ENCODE measurements around the gene ZPR1.
"Not testable (repeated sequence)": the region's sequence is repeated elsewhere in the genome, so short reads cannot be mapped to it uniquely, and the experiment has no call there.

ZPR1 gene

DNA sequence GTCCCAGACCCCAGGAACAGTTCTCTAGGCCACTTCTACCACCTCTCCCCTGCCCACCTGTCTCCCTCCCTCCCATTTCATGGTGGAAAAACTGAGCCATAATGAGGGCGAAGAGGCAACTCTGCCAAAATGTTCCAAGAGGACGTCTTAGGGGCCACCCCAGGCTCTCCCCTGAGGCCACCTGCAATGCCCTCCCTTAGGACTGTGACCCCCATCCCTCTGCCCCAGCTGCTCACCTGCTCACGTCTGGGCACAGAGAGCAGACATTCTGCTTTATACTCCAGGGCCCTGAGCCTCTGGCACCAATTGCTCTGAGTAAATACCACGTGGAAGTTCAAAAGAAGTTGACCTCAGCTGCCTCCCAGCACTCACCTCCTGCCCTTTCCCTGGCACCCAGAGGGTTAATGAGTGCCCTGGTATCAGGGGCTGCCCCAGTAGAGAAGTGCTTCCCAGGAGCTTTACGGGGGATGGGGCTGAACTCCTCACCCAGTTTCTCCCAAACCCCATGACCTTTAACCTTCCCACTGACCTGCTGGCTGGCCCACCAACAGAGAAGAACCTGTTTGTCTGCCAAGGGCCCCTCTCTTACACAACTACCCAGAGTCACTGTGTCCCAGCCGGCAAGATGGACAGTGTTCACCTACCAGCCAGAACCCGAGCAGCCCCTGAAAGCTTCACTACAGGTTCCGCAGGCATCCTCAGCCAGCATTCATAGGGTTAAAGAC, 4.5 kb upstream of the ZPR1 start:
- no peak for DNase-seq (ENCODE audit: low spot score)

DNA sequence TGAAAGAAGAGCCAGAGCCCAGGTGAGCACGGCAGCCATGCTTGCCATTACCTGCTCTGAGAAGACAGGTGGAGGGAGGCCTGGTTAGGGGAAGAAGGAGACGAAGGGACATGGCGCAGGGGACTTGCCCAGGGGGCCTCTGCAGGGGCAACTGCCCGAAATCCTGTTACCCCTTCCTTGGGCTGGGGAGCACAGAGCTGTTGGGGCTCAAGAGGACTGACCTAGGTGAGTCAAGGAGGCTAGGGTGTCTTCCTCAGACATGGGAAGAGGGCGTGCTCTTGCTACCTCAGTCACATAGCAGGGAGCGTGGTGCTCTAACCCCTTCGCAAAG, 4.0 kb upstream of the ZPR1 start, which contains the start of gene APOA5:
Gene APOA5 (minus strand): TSS at position 67 of the 331 bp plus-strand sequence. CDS start 19 bp downstream, at position 48.
- DNase-seq (ENCODE audit: low spot score) = no peak

DNA sequence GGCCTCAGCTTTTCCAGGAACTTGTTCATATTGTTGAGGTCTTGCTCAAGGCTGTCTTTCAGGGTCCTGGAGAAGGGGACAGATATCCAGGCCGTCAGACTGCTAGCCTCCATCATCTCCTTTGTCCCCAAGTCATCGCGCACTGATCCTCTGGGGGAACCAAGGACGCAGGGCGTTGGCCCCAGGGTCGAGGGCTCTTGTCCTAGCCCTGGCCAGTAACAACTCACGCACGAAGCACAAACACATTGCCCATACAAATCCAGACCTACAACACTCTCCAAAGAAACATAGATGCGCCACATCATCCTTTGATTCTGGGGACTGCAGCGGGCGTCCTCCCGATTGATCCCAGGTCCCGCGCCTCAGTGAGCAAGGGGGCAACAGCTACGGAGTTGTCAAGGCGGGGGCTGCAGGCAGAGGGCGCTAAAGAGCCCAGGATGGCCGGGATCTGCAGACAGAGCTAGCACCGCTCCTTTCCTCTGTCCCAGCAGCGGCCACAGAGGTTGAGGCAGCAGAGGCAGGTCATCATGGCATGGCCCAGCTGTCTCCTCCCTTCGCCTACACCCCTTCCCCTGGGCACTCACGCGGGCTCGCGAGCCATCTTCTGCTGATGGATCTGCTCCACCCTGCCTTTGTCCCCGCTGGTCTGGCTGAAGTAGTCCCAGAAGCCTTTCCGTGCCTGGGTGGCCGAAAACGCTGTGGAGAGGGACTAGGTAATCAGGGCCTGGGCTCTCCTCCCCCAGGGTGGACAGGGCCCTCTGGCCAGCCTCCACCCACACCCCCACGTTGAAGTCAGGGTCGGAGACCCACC, 3.4 kb upstream of the ZPR1 start:
- peak; percentile 87 for DNase-seq (ENCODE audit: low spot score)

DNA sequence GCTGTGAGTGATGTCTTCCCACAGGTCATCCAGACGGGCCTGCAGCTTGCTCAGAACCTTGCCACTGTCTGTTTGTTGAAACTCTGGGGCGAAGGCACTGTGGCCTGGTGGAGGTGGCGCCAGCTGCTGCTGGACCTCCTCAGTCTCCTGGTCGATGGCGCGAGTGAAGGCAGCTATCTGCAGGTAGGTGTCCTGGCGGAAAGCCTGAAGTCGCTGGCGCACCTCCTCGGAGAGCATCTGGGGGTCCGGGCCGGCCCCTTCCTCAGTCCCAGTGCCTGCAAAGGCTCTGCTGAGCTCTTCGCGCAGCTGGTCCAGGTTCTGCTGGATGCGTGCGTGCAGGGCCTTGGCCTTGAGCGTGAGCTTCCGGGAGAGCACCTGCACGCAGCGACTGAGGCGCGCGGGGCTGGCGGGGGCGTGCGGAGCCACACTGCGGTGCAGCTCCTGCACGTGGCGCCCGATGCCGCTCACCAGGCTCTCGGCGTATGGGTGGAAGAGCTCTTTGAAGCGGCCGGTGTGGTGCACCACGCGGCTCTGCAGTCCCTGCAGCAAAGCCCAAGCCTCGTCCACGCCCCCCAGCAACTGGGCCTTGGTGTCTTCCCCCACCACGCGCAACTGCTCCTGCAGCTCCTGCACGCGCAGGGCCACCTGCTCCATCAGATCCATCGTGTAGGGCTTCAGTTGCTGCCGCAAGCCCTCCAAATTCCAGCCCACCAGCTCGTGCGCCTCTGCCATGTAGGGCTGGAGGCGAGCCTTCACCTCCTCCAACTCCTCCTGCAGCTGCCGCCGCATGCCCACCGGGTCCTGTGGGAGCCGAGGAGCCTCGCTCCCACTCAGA, 2.6 kb upstream of the ZPR1 start:
- DNase-seq (ENCODE audit: low spot score) = no peak

DNA sequence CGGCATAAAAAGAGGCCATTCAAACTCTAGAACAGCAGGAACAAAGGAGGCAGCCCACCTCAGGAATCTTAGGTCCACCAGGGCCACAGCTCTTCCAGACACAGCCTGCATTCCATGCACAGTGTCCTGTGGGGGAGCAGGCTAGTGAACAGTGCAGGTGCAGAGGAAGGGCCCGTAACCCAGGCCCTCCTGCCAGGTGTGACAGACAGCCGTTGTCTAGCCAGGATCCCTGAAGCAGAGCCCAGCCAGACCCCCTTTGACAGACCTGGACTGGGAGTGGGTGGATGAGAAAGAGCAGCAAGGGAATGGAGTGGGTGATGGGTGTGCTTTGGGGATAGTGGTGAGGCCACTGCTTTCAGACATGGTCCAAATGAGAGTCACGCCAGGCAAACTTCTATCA, 1.2 kb upstream of the ZPR1 start:
- DNase-seq (ENCODE audit: low spot score) = no peak

DNA sequence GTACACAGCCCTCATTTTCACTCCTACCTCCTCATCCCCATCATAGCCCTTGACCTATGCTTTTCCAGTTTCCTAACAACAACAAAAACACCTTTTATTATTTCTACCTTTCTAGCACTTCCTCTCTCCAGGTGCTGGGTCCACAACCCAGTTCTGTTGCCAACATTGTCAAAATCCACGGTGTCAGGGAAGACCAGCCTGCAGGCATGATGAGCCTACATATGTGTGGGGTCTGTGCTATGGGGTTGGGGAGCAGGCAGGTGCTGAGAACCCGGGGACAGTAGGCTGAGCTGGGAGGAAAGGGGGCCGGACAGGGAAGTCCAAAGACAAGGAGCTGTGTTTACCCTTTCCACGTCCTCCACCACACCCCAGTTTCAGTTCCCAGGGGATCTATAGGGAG, 711 bp upstream of the ZPR1 start:
- DNase-seq (ENCODE audit: low spot score) = no peak

DNA sequence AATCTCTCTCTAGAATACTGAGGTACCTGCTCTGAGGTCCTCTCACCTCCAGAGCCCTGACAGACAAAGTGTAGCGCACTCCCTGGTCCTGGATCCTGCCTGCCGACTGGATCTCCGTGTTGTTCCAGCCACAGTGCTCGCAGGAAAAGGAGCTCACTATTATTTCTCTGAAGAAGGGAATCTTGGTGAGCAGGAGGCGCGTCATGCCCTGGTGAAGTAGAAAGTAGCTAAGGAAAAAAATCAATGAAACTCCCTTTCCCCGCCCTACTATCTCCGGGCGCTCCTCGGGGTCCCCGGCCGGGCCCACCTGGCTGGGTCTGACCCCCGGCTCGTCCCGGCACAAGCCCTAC, 412 bp downstream of the ZPR1 start:
- no peak for DNase-seq (ENCODE audit: low spot score)

DNA sequence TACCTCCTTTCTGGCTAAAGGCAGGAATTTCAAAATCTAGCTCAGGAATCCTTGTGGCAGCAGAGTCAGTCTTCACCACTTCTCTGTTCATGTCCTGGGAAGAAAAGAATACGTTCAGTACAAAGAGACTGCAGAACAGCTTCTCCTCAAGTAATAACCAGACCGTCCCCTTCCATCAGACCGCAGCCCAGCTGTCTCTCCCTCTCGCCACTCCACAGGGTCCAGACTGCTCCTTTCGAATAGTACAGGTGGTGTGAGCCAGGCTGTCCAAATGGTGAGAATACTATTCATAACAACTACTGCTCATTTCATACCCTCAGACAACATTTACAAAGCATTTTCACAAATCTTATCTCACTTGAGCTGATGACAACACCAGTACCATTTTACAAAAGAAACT, 857 bp downstream of the ZPR1 start:
- no peak for DNase-seq (ENCODE audit: low spot score)

DNA sequence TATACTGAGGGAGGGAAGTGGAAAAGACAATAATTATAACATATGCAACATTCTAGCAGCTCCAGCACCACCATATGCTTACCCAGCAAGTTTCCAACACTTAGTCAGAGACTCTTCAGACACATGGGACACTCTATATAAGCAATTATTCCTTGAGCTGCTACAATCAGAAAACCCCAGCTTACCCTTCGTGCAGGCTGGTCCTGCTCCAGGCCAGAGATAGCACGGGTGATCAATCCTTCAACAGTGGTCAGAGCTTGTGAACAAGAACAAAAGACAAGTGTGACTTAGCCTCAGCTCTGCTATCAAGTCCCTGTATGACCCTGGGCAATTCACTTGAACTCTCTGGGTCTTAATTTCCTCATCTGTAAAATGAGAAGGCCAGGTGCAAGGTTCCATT, 1.5 kb downstream of the ZPR1 start:
- DNase-seq (ENCODE audit: low spot score) = no peak

DNA sequence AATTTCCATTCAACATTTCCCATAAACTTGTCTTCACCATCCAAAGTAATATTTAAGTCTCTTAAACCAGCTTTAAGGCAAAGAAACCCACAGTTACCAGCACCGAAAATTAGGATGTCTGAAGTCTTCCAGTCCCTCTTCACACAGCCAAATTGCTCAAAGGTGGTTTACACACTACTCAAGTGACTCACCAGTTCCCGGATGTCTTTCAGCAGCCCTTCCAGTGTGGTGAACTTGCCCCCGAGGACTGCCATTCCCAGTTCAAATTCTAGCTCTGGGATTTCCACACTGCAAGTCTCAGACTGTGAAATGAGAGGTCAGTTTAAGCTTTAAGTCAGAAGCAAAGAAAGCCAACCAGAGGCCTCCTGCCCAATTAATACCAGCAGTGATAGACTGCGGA, 5.1 kb downstream of the ZPR1 start:
- no peak for DNase-seq (ENCODE audit: low spot score)

DNA sequence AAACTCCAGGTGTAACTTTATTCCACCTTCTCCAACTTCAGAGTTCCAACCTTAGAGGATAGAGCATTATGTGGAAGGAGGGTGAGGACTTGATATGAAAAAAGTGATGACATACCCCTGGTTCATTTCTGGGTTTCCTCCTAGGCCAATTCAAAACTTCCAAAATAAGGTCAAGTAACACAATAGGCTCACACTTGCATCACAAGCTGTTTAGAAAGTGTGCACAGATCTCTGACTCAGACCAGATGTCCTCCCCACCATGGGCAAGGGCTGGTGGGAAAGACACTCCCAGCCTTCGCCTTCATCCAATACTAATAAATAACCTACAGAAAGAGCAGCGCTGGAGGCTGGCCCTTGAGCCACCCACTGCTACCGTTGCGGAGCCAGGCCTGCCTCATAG, 9.3 kb downstream of the ZPR1 start:
- no peak for DNase-seq (ENCODE audit: low spot score)

DNA sequence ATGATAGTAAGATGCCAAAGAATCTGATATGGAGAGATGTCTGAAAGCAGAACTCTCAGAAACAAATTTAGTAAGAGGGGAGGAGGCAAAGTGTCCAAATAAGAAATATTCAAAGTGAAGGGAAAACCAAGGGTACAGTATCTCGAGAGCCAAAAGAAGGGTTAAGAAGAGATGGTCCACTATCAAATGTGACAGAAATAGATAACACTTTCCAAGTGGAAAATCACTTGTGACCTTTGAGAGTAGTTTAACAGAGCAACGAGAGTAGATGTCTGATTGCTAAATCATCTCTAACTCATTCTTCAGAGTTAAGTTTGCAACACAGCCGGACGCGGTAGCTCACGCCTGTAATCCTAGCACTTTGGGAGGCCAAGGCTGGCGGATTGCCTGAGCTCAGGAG, 10.8 kb downstream of the ZPR1 start:
- DNase-seq (ENCODE audit: low spot score) = no peak

DNA sequence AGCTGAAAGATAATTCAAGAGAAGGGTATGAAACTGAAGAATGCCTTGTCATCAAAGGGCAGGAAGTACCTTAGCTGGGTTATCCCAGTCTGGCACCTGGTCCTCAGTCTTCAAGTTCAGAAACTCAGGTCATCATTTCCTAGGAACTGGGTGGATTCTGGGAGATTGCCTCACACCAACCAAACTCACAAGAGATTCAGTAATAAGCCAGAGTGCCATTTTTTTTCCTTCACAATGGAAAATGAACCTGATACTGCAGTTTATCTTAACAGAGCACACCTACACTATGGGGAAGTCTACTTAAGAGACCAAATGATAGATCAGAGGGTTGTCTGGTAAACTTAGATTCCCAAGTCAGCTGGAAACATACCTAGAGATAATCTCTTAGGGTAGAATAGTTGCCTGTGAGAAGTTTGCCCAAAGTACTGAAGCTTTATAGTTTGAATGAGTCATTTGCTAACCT, 11.3 kb downstream of the ZPR1 start:
- DNase-seq (ENCODE audit: low spot score) = no peak

DNA sequence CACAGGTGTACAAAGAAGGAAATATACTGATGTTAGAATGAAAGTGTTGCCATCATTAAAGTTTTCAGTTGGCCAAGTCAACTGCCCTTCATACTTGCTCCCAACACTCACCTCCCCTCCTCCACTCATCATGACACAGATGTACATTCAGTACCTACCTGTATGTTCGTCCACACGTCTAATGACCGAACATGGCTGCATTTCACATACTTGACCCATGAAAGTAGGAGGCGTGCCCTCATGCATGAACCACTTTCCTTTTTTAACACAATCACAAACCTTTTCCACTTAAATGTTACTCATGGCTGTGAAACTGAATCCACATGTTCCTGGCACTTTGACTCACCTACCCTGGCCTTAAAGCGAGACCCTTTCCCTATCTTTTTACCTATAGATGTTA, 11.8 kb downstream of the ZPR1 start:
- no peak for DNase-seq (ENCODE audit: low spot score)

DNA sequence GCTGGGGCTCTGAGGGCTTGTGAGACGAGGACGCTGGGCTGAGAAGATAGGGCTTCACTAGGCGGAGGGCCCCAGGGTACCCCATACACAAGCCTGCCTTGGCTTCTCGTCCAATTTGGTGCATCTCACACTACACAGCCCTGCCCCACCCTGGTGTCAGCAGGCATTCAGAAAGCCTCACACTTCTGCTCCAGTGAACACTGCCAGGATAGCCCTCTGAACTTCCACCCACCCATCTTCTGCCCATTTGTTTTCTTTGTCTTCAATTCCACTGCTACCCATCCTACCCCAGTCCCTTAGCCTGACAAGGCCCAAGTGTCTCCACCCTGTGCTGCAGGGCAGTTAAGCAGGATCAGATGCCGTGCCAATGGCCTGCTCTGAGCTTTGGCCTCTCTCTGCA, 13.2 kb downstream of the ZPR1 start:
- DNase-seq (ENCODE audit: low spot score) = no peak

DNA sequence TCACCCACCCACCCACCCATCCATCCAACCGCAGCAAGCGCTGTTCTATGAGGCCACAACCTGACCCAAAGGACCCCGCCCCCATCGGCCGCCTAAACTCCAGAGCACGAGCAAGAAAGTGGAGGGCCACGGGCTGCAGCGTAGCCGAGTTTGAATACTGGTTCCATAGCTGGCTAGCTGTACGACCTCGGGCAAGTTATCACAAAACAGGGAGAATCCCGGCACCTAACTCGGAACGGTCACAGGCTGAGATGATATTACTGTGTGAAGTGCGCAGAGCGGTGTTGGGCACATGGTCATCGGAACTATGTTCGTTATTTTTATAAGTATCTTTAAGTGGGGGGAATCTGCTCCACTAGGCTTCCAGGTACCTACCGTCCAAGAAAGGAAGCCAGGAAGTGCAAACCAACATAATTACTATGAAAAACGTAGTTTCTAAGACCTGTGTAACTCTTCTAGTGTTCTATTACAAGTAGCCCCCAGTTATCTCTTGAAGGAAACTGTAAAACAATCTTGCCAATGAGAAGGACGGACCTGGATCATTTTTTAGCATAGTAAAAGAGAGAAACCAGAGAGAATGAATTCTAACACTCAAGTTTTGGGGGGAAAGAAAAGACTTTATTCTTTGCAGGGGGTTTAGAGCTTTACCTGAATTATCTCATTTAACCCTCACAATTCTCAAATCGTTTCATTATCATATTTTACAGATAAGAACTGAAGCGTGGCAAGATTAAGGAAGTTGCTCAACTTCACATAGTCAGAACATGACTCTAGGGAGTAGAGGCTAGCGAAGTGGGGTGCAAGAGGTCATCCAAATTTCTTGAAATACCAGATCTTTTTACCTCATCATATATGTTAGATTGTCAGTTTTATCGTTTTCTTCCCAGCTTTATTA, 14.4 kb downstream of the ZPR1 start:
- no peak for DNase-seq (ENCODE audit: low spot score)

DNA sequence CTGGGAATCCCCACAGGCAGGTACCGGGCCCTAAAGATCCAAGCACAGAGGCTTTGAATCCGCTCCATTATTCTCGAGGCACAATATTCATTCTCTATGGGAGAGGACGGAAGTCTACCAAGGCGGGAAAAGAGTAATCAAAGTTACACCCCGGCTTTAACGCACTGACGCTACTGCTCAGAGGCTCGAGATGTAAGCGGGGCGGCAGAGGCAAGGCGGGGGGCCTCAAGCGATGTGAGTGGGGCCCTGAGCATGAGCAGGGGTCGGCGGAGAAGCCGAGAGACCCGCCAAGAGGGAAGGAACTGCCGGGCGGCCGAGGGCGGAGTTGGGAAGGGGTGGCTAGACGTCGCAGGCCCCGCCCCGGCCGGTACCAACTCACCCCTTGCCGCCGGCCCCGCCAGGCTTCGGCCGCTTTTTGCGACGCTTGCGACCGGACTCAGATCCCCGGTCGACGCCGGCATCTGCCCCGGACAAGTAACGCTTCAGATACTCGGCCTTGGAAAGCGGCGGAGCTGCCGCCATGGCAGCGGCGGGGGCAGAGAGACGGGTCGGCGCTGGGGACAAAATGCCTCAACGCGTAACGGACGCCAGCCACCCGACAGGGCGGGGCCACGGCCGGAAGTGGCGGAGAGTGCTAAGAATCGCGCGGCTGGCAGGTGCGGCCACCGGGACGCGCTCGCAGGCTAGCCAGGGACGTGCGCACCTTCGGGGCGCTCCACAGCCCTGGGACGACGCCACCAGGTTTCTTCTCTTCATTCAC, 15.2 kb downstream of the ZPR1 start, which contains the start of gene BUD13:
Gene BUD13 (minus strand): TSS at position 545 of the 760 bp plus-strand sequence. CDS start 23 bp downstream, at position 522.
- peak; percentile 91 for DNase-seq (ENCODE audit: low spot score)

DNA sequence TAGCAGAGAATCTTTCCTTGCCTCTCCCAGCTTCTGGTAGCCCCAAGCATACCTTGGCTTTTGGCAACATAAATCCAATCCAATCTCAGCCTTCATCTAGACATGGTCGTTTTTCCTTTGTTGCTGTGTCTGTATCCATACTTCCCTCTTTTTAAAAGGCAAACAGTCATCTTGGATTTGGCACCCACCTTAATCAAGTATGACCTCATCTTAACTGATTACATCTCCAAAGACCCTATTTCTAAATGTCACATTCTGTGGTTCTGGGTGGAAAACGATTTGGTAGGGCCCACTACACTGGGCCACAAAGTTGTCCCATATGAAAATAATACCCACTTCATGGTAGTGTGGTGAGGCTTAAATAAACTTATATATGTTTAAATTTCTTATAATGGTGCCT, 15.9 kb downstream of the ZPR1 start:
- DNase-seq (ENCODE audit: low spot score) = no peak

DNA sequence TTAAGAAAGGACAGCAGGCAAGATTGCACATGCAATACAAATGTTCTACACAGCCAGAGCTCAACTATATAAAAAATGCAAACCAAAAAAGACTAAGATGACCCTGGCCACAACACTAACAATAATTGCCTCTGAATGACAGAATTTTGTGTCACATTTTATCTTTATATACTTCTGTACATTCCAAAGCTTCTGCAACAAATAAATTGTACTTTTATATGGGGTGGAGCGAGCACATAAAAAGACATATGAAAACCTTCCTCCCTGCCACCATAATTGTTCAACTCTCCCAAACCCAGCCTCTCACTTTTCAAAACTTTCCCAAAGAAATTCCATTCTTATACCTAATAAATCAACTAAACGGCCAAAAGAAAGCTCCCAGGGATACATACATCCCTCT, 25.7 kb downstream of the ZPR1 start:
- no peak for DNase-seq (ENCODE audit: low spot score)

DNA sequence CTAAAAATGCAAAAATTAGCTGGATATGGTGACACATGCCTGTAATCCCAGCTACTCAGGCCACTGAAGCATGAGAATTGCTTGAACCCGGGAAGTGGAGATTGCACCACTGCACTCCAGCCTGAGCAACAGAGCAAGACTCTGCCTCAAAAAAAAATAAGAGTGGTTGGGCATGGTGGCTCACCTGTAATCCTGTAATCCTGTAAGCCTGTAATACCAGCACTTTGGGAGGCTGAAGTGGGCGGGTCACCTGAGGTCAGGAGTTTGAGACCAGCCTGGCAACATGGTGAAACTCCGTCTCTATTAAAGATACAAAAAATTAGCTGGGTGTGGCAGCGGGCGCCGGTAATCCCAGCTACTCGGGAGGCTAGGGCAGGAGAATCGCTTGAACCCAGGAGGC, 31.8 kb downstream of the ZPR1 start:
- not testable (repeated sequence) for DNase-seq (ENCODE audit: low spot score)

Measured in Ammon's horn (tissue), 1 donor.